Keratinocyte (primary cell): ENCODE data around the gene MED9.

Experiments used
- CTCF ChIP-seq, 3 experiments: IDR thresholded peaks in 1 of 3; conservative IDR thresholded peaks in 1 of 3; optimal IDR thresholded peaks in 1 of 3; 2 replicates in 2 of 3; 3 replicates in 1 of 3; pipeline versions ENCODE3 to v1.5.1; 2011; ENCODE audit warnings: low read length in 3 of 3, mild to moderate bottlenecking in 3 of 3, moderate library complexity in 2 of 3, control low read depth in 1 of 3, inconsistent platforms in 1 of 3; ENCODE audit not compliant: insufficient read depth in 2 of 3; ENCODE audit errors: extremely low read depth in 1 of 3
- EZH2 ChIP-seq: IDR thresholded peaks from one replicate; pipeline ENCODE4 v1.6.1; 2012; ENCODE audit warnings: inconsistent platforms, mild to moderate bottlenecking, low read length, moderate library complexity

- TF ChIP-seq CTCF (optimal IDR thresholded peaks at IDR 0.05 in 1 of 3, IDR thresholded peaks at IDR 0.05 in 1 of 3, conservative IDR thresholded peaks at IDR 0.05 in 1 of 3; ENCODE audit: extremely low read depth in 1 of 3, insufficient read depth in 2 of 3, low read length in 3 of 3) (no peak), EZH2 (no peak)
These were observed 19.1 kb upstream of the MED9 start for GRCh38 chr17:17457680-17458079.
